Measurements from ENCODE around the gene RYR2. TPM values are rescaled to one million over a fixed set of nuclear protein-coding genes. Genes with fewer than 3 reads are reported as not detected.

RYR2 gene
- total RNA-seq, 6 experiments from 2014 or later: 0.02 to 0.43 (median 0.16) TPM

DNA sequence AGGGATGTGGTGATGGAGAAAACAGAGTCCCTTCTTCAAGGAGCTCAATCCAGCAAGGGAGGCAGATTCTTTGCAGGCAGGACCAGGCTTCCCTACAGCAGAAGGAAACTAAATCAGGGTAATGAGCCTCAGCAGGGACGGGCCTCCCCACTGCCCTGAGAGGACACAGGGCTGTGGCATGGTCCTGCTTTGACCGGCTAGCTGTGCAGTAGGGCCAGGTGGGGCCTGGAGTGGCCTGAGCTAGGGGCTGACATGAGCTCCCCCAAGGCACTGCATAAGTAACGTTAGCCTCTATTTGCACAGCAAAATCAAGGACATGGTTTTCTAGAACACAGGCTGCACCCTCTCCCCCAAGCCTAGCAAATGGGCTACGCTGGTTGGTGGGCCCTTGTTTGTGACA, 162.9 kb downstream of the RYR2 start:
- TF ChIP-seq, protein P1, sequence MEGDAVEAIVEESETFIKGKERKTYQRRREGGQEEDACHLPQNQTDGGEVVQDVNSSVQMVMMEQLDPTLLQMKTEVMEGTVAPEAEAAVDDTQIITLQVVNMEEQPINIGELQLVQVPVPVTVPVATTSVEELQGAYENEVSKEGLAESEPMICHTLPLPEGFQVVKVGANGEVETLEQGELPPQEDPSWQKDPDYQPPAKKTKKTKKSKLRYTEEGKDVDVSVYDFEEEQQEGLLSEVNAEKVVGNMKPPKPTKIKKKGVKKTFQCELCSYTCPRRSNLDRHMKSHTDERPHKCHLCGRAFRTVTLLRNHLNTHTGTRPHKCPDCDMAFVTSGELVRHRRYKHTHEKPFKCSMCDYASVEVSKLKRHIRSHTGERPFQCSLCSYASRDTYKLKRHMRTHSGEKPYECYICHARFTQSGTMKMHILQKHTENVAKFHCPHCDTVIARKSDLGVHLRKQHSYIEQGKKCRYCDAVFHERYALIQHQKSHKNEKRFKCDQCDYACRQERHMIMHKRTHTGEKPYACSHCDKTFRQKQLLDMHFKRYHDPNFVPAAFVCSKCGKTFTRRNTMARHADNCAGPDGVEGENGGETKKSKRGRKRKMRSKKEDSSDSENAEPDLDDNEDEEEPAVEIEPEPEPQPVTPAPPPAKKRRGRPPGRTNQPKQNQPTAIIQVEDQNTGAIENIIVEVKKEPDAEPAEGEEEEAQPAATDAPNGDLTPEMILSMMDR (IDR thresholded peaks at IDR 0.05): no peak
- no peak for TF ChIP-seq POLR2A (IDR thresholded peaks at IDR 0.05)

DNA sequence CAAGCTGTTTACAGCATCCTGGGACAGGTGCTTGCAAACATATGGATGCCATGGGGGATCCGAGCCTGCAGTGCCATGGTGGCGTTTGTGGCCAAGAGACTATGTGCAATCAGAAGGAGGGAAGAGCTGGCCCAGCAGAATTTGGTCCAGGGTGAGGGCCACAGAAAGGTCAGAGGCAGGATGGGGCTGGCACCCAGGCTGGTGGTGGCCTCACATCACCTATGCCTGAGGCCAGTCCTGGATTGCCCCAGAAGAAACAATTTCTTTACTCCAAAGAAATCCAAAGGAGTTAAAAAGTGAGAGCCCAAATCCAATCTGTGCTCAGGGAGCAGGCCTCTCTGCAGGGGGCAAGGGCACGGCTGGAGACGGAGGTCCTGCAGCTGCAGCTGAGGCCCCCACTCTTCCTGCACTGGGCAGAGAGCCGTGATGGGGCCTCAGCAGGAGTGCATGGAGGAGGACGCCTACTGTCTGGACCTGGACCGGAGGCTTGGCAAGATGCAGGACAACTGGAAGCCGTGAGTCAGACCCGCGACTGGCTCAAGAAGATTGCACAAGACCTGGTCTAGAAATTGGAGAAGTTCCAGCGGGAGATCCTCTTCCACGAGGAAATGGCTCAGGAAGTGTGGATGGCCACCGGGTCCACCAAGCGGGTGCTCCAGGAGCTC, 163.5 kb downstream of the RYR2 start:
- Histone ChIP-seq H3K36me3 (no peaks in the 10 kb centered on the region), H3K9me3 (no peaks in the 10 kb centered on the region), H3K4me1 (no peaks in the 10 kb centered on the region), H3K27ac (no peak overlapping the region), H3K4me3 (no peak overlapping the region), H3K27me3 (no peaks in the 10 kb centered on the region)
- ATAC-seq (peak in 2 of 4 donors; percentile 22 to 25), DNase-seq (no peak)
- intact Hi-C loops (cut with DNase I): no loop called here
- TF ChIP-seq, protein P1 (IDR thresholded peaks at IDR 0.05): no peak
- TF ChIP-seq POLR2A (IDR thresholded peaks at IDR 0.05): no peak
- WGBS (ENCODE audit: insufficient coverage, low coverage, low lambda C conversion rate, missing lambda C conversion rate): 83% methylated on average over 2 of the region's 14 CpGs

More for the DNA sequence above, 162.9 kb downstream of the RYR2 start:
- DNase-seq (no peak), ATAC-seq (peak in 1 of 4 donors; percentile 13)
- H3K4me3 ChIP-seq: no peak overlapping the region
- intact Hi-C loops (cut with DNase I): no loop called here
- H3K27me3 ChIP-seq: no peaks in the 10 kb centered on the region
- H3K4me1 ChIP-seq: no peaks in the 10 kb centered on the region
- H3K9me3 ChIP-seq: no peaks in the 10 kb centered on the region
- no peaks in the 10 kb centered on the region for H3K36me3 ChIP-seq
- WGBS (ENCODE audit: insufficient coverage, low coverage, low lambda C conversion rate, missing lambda C conversion rate): no CpG with 5 or more reads among the region's 4 CpGs
- no peak overlapping the region for H3K27ac ChIP-seq

DNA sequence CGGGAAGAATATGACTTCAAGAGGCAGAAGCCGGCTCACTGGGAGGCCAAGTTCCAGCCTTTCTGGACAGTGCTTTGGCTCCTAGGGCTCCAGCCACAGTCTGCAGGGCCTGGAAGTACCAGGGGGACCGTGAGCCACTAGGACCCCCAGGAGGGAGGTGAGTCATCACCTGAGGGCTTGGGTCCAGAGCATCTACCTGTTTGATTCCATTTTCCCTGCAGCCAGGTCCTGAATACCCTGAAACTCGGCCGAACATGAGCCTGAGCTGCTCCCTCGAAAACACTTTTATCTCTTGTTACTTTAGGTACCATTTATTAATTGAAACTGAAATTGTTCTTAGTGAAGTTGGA, 164.1 kb downstream of the RYR2 start:
- Histone ChIP-seq H3K9me3 (no peaks in the 10 kb centered on the region), H3K36me3 (no peaks in the 10 kb centered on the region), H3K4me3 (no peak overlapping the region), H3K4me1 (no peaks in the 10 kb centered on the region), H3K27me3 (no peaks in the 10 kb centered on the region), H3K27ac (no peak overlapping the region)
- DNase-seq (no peak), ATAC-seq (peak in 1 of 4 donors; percentile 14)
- 52% methylated on average over 6 of the region's 6 CpGs for WGBS (ENCODE audit: insufficient coverage, low coverage, low lambda C conversion rate, missing lambda C conversion rate)
- no peak for TF ChIP-seq POLR2A (IDR thresholded peaks at IDR 0.05)
- TF ChIP-seq, protein P1 (IDR thresholded peaks at IDR 0.05): no peak
- intact Hi-C loops (cut with DNase I): no loop called here

DNA sequence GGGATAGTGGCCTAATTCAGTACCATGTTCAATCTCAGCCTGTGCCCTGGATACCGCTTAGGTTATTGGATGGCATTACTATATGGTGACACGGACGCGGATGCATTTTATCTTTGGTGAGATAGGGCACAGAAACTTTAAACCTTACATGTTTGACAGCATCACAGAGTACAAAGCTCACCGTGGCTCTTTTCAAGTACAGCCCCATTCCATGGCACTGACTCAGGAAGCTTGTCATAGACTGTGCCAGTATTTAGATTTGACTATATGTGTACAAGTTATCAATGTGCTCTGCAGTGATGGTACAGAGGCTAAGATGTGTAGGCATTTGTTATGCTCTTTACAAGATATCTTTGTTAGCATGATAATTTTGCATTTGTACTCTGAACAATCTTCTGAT, 169.0 kb downstream of the RYR2 start:
- H3K9me3 ChIP-seq: no peaks in the 10 kb centered on the region
- H3K4me3 ChIP-seq: no peak overlapping the region
- DNase-seq (no peak), ATAC-seq (no peak)
- no peaks in the 10 kb centered on the region for H3K36me3 ChIP-seq
- H3K4me1 ChIP-seq: no peaks in the 10 kb centered on the region
- TF ChIP-seq, protein P1 (IDR thresholded peaks at IDR 0.05): no peak
- no peak for TF ChIP-seq POLR2A (IDR thresholded peaks at IDR 0.05)
- H3K27me3 ChIP-seq: no peaks in the 10 kb centered on the region
- no peak overlapping the region for H3K27ac ChIP-seq
- intact Hi-C loops (cut with DNase I): no loop called here
- 67% methylated on average over 5 of the region's 5 CpGs for WGBS (ENCODE audit: insufficient coverage, low coverage, low lambda C conversion rate, missing lambda C conversion rate)
